ENCODE measurements around the gene KIF5C. TPM values are rescaled to one million over a fixed set of nuclear protein-coding genes. Genes with fewer than 3 reads are reported as not detected.

KIF5C gene
- total and polyA plus RNA-seq, 2 experiments from 2014 or later, result 45.0 to 49.1 TPM

- no peaks in the 10 kb centered on the region for H3K9me3 Mint-ChIP-seq
- H3K27me3 Mint-ChIP-seq (ENCODE audit: insufficient read depth, low read depth, poor library complexity), result peaks cover 2% of the 10 kb centered on the region
- Histone ChIP-seq H3F3A (replicated peaks; ENCODE audit: low read depth) (no peaks in the 10 kb centered on the region), H2AFZ (no peak overlapping the region), H3K27me3 (ENCODE audit: insufficient read depth) (no peaks in the 10 kb centered on the region), H3K9me2 (ENCODE audit: insufficient read depth) (no peaks in the 10 kb centered on the region), H3K4me3 (no peak overlapping the region), H3K4me1 (ENCODE audit: insufficient read depth) (peaks cover 6% of the 10 kb centered on the region; the same call in 1 of the 2 replicates), H3K36me3 (ENCODE audit: insufficient read depth) (peaks cover 24% of the 10 kb centered on the region; the same call in 1 of the 2 replicates), H3K4me2 (no peak overlapping the region), H3K27ac (ENCODE audit: low read depth) (no peak overlapping the region), H3K79me2 (replicated peaks; ENCODE audit: insufficient read depth) (no peaks in the 10 kb centered on the region), H4K20me1 (replicated peaks; ENCODE audit: insufficient read depth) (0 out of 2 replicates have a peak, but pooled peaks cover 3% of the 10 kb centered on the region)
- no peak for TF ChIP-seq POLR2AphosphoS5 (IDR thresholded peaks at IDR 0.05; ENCODE audit: low read depth)
- TF ChIP-seq STAT1 (IDR thresholded peaks at IDR 0.05; ENCODE audit: unreplicated experiment), result no peak
- TF ChIP-seq EZH2 (IDR thresholded peaks at IDR 0.05; ENCODE audit: low read depth, unreplicated experiment), result no peak
- no peak for TF ChIP-seq NANOG (IDR thresholded peaks at IDR 0.05; ENCODE audit: borderline replicate concordance)
- TF ChIP-seq ZNF331 (CRISPR knock-in tag; IDR thresholded peaks at IDR 0.05; ENCODE audit: low read depth), result no peak
- no peak for TF ChIP-seq JUNB (IDR thresholded peaks at IDR 0.05; ENCODE audit: unreplicated experiment)
- no peak for TF ChIP-seq ZNF114 (CRISPR knock-in tag; IDR thresholded peaks at IDR 0.05)
- TF ChIP-seq ETS1 (IDR thresholded peaks at IDR 0.05), result no peak
- no peak for TF ChIP-seq CTCF (conservative IDR thresholded peaks at IDR 0.05; ENCODE audit: low read depth in 2 of 2)
- no peak for TF ChIP-seq ZNF462 (CRISPR knock-in tag; IDR thresholded peaks at IDR 0.05)
- no peak for TF ChIP-seq CREB1 (CRISPR knock-in tag; IDR thresholded peaks at IDR 0.05; ENCODE audit: low read depth)
- no peak overlapping the region for H3K27ac Mint-ChIP-seq
- DNase-seq (ENCODE audit: low spot score), result no peak
- no peak overlapping the region for H3K4me3 Mint-ChIP-seq
- peaks cover 25% of the 10 kb centered on the region for H3K4me1 Mint-ChIP-seq
- ATAC-seq, result no peak
- peaks cover 48% of the 10 kb centered on the region for H3K36me3 Mint-ChIP-seq (ENCODE audit: low read depth)
These were observed 137.5 kb downstream of the KIF5C start for GRCh38 chr2:149012545-149012944.

Data from GM23338 (cell line).